GM10266 (cell line): Measurements from ENCODE around the gene HS3ST4.

Source experiments
- DNase-seq: peaks from one replicate; pipeline ENCODE4 v3.0.0; 2012; ENCODE audit errors: extremely low spot score
- TF ChIP-seq, protein P1 (sequence below): IDR thresholded peaks from 2 replicates; pipeline ENCODE4 v1.5.1; 2012; ENCODE audit warnings: mild to moderate bottlenecking, low read depth; ENCODE audit not compliant: control insufficient read depth, insufficient read depth; ENCODE audit errors: missing control alignments

The HS3ST4 gene

DNA sequence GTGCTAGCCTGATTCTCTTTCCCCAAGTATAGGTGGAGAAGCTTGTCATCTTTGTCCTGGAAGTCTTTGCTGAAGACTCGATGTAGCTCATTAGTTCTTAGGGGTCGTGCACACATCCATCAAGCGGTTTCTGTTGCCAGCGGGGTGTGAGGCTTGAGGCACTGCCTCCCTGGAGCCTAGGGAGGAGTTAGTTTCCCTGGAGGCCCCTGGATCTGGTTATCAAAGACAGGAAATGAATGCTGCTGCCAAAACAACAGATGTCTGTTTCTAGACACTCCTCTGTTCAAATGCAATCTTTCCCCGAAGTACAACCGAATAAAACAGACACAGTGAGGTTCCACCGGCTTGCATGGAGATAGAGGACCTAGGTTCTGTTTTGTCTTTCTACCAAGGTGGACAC is 17.5 kb downstream of the HS3ST4 start:
- TF ChIP-seq, protein P1, sequence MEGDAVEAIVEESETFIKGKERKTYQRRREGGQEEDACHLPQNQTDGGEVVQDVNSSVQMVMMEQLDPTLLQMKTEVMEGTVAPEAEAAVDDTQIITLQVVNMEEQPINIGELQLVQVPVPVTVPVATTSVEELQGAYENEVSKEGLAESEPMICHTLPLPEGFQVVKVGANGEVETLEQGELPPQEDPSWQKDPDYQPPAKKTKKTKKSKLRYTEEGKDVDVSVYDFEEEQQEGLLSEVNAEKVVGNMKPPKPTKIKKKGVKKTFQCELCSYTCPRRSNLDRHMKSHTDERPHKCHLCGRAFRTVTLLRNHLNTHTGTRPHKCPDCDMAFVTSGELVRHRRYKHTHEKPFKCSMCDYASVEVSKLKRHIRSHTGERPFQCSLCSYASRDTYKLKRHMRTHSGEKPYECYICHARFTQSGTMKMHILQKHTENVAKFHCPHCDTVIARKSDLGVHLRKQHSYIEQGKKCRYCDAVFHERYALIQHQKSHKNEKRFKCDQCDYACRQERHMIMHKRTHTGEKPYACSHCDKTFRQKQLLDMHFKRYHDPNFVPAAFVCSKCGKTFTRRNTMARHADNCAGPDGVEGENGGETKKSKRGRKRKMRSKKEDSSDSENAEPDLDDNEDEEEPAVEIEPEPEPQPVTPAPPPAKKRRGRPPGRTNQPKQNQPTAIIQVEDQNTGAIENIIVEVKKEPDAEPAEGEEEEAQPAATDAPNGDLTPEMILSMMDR: no peak
- DNase-seq: no peak

DNA sequence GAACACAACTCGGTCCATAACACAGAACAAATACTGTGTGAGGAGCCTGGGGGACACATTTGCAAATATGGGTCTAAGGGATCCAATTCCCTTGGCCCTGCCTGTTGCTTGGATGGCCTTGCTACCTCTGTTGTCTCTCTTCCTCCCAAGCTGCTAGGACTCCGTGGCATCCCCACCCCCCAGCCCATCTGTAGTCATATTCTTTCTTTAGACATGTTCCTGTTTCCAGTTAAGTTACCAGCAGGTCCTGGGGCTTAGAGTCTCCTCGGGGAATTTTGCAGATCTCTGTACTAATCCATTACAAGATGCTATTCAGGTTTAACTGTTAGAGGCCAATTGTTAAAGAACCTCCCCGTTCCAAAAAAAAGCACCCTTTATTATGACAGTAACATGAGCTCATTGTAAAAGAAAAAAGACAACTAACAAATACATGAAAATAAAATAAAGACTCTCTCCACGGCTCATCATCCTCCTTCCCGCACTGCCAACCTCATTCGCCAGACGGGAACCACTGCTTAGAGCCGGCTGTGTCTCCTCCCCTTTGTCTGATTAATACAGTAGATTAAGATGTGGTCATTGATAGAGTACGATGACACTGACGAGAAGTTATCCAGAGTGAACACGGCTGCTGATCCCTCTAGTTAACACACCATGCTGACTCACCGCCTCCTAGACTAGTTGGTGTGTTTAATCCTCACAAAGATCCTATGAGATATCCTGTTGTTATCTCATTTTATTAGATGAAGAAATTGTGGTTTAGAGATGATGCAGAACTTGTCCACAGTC is 22.2 kb downstream of the HS3ST4 start:
- no peak for DNase-seq
- TF ChIP-seq, protein P1: no peak

DNA sequence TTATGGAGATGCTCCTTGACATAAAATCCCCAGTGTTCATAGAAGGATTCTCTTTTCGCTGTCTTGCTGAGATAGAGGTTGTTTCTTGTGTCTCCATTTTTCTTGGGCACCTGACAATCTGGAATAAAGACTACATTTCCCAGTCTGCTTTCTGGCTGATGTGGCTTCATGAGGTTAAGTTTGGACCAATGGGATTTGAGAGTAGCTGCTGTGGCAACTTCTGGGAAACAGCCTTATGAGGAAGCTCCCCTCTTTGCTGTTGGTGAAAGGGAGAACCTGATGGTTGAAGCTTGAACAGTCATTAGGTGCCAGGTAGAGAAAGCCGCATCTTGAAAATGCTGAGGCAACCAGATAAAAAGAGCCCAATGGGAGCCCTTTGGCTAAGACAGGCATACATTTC is 24.4 kb downstream of the HS3ST4 start:
- DNase-seq: no peak
- TF ChIP-seq, protein P1: no peak

DNA sequence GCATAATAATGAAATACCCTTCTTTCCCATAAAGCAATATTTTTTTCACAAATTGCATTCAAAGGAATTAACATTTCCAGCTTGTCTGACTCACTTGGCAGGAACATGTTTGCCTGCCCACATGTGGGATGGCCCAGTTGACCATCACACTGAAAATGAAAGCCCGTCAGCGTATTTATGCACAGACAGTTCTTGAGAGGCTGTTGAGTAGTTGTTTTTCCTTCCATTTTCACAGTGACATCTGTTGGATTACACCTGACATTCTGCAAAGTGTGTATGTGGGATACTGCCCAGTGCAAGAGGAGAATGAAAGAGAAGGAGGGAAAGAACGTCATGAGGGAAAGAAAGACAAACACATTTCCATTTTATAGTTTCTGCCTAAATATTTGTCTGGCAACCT is 29.7 kb downstream of the HS3ST4 start:
- TF ChIP-seq, protein P1: no peak
- no peak for DNase-seq

DNA sequence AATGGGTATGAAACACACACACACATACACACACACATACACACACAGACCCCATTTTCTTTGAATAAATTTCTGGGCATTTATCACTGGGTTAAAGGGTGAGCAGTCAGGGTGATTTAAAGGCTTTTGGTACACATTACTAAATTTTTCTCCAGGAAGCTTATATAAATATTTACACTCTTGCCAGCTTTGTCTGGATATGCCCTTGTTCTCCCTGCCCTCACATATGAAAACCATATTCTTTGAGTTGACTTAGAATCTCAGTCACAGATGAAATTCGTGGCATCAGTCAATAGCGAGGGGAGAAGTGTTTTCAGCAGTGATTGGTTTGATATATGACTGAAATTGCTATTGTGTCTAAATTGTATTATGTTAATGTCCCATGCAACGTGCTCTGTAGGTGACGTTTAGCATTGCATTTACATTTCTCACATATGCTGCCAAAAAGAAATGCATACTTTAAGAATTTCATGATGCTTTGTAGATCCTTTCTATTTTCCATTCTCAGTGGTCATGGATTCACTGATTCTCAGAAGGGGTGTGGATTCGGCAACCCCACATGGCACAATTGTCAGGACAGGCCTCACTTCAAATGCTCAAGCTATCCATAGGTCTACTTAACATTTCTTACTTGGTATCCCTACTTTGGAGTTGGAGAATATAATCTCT is 34.8 kb downstream of the HS3ST4 start:
- no peak for DNase-seq
- TF ChIP-seq, protein P1: no peak

DNA sequence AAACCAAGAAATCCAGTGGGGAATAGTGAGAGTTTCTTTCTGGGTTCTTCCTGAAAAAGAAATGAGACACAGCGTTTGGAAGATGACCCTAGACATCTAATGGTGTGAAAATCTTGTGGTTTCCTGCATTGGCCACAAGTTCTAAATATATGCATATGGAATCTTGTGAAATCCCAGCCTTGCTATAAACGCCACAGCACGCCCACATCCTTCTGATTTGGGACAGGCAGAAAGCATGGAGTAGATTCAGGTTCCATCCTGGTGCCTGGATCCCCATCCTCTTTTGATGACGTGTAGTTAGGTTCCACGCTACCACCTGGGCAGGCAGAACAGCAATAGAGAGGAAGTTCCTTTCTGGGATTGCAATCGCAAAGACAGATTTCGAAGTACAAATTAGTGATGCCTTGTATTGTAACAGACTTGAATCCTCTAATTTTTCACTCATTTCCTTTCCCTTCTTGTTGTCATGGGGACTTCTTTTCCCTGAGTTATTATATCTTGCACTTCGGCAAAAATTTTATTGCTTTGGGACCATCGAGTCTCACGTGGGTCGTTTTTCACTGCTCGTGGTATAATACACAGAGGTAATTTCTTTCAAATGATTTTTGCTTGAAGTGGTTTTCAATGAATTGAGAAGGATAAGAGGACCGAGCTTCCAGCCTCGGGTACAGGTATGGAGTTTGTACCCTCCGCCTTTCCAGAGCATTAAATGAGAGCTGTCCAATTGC is 37.6 kb downstream of the HS3ST4 start:
- no peak for DNase-seq
- TF ChIP-seq, protein P1: no peak
